NCI-H446 (cell line): ENCODE results near the gene PFKP.
A peak's percentile ranks its signal among the peaks of the same experiment; 100 is the strongest.

Experiments
- DNase-seq, 2 experiments: peaks; one replicate each; lab custom pipeline; 2025; lab: John Stamatoyannopoulos, UW

PFKP gene

GRCh38 chr10:3067118-3067858 lies at the start of gene PFKP:
PFKP (plus strand) TSS chr10:3067548; CDS start chr10:3067596, 48 bp downstream.
- DNase-seq = peak in 1 of 2 experiments; percentile 13

GRCh38 chr10:3018247-3018646 lies 49.1 kb upstream of the PFKP start:
- no peak for DNase-seq

- no peak for DNase-seq
These were observed 47.0 kb upstream of the PFKP start for GRCh38 chr10:3020311-3020710.

- no peak for DNase-seq
These were observed 46.5 kb upstream of the PFKP start for GRCh38 chr10:3020881-3021280.

GRCh38 chr10:3022027-3022426 lies 45.3 kb upstream of the PFKP start:
- no peak for DNase-seq

GRCh38 chr10:3023892-3024291 lies 43.5 kb upstream of the PFKP start:
- no peak for DNase-seq

GRCh38 chr10:3025026-3025683 lies 42.2 kb upstream of the PFKP start:
- no peak for DNase-seq

- DNase-seq = no peak
These were observed 39.5 kb upstream of the PFKP start for GRCh38 chr10:3027866-3028265.

GRCh38 chr10:3028441-3028840 lies 38.9 kb upstream of the PFKP start:
- no peak for DNase-seq

GRCh38 chr10:3030765-3031164 lies 36.6 kb upstream of the PFKP start:
- DNase-seq = no peak

GRCh38 chr10:3031490-3031889 lies 35.9 kb upstream of the PFKP start:
- DNase-seq = no peak

GRCh38 chr10:3033925-3034324 lies 33.4 kb upstream of the PFKP start:
- DNase-seq = no peak

GRCh38 chr10:3034616-3035015 lies 32.7 kb upstream of the PFKP start:
- DNase-seq = no peak

- no peak for DNase-seq
These were observed 31.0 kb upstream of the PFKP start for GRCh38 chr10:3036155-3037021.

GRCh38 chr10:3037182-3037581 lies 30.2 kb upstream of the PFKP start:
- no peak for DNase-seq

GRCh38 chr10:3040069-3040468 lies 27.3 kb upstream of the PFKP start:
- no peak for DNase-seq

GRCh38 chr10:3042589-3042988 lies 24.8 kb upstream of the PFKP start:
- DNase-seq = no peak

GRCh38 chr10:3043512-3044368 lies 23.6 kb upstream of the PFKP start:
- peak; percentile 7 to 54 for DNase-seq

GRCh38 chr10:3045471-3046209 lies 21.7 kb upstream of the PFKP start:
- no peak for DNase-seq

- DNase-seq = no peak
These were observed 21.1 kb upstream of the PFKP start for GRCh38 chr10:3046210-3046779.
